Transverse colon (tissue), 3 donors: ENCODE results near the gene VPS52.

ENCODE experiments used
- POLR2A ChIP-seq: fragments of 450-650 bp; IDR thresholded peaks from one replicate; pipeline ENCODE4 v1.6.1; 2016; ENCODE audit warnings: antibody characterized with exemption, mild to moderate bottlenecking, moderate library complexity
- TF ChIP-seq, protein P1 (sequence below), 5 experiments: fragments of 200-600 bp in 3 of 5; fragments of 450-650 bp in 2 of 5; sonication (generic) in 3 of 5; IDR thresholded peaks; 1 replicate in 2 of 5; 2 replicates in 3 of 5; pipeline ENCODE4 v1.5.1; 2016 to 2017; ENCODE audit warnings: antibody characterized with exemption in 5 of 5, inconsistent platforms in 3 of 5, mild to moderate bottlenecking in 2 of 5, moderate library complexity in 1 of 5

DNA sequence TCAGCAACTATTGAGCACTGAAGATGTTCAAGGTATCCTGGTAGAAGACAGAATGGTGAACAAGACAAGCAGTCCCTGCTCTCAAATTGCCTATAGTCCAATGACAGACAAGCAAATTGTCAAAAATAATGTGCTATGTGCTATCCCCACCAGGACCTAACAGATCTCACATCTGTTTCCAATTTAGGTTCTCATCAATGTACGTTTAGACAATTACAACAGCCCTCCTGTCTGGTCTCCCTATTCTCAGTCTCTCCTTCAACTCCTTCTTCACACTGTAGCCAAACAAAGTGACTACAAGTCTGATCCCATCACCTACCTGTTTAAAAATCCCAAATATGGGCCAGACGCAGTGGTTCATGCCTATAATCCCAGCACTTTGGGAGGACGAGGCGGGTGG lies 34.7 kb upstream of the VPS52 start:
- TF ChIP-seq, protein P1, sequence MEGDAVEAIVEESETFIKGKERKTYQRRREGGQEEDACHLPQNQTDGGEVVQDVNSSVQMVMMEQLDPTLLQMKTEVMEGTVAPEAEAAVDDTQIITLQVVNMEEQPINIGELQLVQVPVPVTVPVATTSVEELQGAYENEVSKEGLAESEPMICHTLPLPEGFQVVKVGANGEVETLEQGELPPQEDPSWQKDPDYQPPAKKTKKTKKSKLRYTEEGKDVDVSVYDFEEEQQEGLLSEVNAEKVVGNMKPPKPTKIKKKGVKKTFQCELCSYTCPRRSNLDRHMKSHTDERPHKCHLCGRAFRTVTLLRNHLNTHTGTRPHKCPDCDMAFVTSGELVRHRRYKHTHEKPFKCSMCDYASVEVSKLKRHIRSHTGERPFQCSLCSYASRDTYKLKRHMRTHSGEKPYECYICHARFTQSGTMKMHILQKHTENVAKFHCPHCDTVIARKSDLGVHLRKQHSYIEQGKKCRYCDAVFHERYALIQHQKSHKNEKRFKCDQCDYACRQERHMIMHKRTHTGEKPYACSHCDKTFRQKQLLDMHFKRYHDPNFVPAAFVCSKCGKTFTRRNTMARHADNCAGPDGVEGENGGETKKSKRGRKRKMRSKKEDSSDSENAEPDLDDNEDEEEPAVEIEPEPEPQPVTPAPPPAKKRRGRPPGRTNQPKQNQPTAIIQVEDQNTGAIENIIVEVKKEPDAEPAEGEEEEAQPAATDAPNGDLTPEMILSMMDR (IDR thresholded peaks at IDR 0.05): no peak
- TF ChIP-seq POLR2A: no peak
